IPS-NIHi7 (cell line): ENCODE data around the gene FBL.

Experiments
- DNase-seq: peaks from one replicate; pipeline ENCODE4 v3.0.0; 2012; ENCODE audit warnings: mixed read lengths; ENCODE audit errors: extremely low spot score

FBL gene

GRCh38 chr19:39842693-39843435 is 3.3 kb downstream of the FBL start:
- no peak for DNase-seq

DNA sequence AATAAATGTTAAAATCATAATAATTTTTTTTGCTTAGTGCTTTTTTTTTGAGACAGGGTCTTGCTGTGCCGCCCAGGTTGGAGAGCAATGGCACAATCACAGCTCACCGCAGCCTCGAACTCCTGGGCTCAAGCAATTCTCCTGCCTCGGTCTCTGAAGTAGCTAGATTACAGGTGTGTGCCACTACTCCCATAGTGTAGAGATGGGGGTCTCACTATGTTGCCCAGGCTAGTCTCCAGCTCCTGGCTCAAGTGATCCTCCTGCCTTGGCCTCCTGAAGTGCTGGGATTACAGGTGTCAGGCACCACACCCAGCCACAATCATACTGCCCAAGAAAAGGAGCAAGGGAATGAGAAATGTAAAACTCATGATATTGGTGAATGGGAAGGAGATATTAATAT is 5.1 kb downstream of the FBL start:
- no peak for DNase-seq

- no peak for DNase-seq
Observed at GRCh38 chr19:39840492-39840891, 5.7 kb downstream of the FBL start.

DNA sequence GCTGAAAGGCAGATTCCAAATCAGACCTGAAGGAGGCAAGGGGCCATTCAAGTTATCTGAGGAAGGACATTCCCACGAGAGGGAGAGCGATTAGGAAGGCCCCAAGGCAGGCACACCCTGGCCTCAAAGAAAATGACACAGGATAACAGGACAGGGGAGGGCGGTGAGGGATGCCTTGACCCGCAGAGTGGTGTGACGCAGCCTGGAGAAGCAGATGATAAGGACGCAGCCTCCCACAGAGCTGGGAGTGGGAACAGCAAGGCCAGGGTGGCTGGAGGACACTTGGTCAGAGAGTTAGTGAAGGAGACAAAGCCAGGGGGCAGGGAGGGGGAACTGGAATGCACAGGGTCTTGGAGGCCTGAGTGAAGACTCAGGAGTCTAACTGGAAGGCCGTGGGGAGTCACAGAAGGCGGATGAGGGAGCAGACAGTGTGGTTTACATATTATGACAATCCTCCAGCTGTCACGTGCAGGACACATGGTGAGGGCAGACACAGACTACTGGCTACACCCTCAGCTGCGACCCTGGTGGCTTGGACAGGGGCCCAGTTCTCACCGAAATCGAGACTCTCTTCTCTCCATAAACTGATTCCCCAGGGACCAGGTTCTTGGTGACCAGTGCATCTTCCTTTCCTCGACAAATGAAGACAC is 6.4 kb downstream of the FBL start:
- DNase-seq, result no peak

- no peak for DNase-seq
Observed at GRCh38 chr19:39838569-39838968, 7.6 kb downstream of the FBL start.

GRCh38 chr19:39837978-39838377 is 8.2 kb downstream of the FBL start:
- no peak for DNase-seq

- DNase-seq, result no peak
Observed at GRCh38 chr19:39834287-39834841, 11.8 kb downstream of the FBL start.

DNA sequence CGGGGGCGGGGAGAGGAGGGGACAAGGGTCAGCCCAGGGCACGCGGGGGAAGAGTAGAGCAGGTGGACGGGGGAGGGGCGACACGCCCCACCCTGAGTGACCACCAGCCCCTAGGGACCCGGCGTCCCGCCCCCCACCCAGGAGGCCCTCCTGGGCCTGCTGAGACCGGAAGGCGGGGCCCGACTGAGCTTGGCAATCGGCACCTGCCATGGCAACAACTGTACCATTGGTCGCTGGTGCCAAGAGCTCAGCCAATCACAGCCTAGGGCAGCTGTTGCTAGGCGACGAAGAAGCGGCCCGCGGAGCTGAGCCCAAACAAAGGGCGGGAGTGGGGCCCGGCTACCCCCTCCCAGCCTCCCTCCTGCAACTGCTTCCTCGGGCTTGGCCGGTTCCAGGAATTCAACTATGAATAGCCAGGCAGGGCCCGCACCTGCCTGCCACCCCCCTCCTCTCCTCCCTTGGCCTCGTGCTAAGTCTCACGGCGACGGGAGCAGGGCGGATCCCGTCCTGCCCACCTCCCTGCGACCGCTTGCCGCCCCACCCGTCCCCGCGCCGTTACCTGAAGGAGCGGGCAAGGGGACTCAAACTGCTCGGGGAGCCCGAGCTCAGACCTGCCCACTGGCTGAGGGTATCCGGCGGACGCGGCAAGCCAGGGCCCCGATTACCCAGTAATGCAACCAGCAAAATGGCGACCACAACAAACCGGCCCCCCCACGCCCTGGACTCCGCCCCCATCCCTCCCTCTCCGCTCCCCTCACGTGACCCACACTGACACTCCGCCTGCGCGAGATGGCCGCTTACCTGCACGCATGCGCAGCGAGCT is 12.5 kb downstream of the FBL start, which contains the start of gene DYRK1B:
Gene DYRK1B, minus strand, starts transcription at position 699 of the 823 bp plus-strand sequence. CDS start 2,295 bp downstream, outside the sequence.
- peak; percentile 98 for DNase-seq

- no peak for DNase-seq
Observed at GRCh38 chr19:39833160-39833463, 13.1 kb downstream of the FBL start.

- DNase-seq, result no peak
Observed at GRCh38 chr19:39832341-39833083, 13.7 kb downstream of the FBL start.

DNA sequence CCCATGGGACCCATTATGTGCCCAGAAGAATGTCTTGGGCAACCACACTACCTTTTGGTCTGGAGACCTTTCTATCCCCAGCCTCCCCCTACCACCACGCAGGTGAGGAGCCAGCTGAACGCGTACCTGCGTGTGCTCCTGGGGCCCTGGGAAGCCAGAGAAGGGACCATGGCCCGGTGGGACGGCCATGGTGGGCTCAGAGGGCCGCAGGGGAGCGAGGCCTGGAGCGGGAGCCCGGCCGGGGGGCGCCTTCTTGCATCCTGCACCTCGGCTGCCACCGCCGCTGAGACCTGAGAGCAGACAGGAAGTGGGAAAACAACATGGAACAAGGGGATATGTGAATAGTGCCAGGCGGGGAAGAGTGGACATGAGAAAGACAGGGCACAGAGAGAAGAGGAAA is 14.5 kb downstream of the FBL start:
- no peak for DNase-seq

DNA sequence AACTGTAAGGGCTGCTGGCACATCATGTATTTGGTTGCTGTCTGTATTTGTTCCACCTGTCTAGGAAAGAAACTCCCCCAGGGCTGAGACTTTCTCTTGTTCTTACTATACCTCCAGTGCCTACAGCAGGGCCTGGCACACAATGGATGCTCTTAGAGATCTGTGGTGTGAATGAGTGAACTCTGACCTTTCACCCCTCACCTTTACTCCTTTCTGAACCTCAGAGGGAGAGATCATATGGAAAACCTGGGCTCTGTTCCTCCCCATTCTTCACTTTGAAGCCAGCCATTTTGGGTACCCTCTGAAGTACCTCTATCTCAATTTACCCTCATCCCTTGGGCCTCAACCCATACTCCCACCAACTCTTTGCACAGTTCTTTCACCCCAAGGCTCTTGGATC is 15.3 kb downstream of the FBL start:
- no peak for DNase-seq

GRCh38 chr19:39830406-39830805 is 15.8 kb downstream of the FBL start:
- DNase-seq, result no peak

DNA sequence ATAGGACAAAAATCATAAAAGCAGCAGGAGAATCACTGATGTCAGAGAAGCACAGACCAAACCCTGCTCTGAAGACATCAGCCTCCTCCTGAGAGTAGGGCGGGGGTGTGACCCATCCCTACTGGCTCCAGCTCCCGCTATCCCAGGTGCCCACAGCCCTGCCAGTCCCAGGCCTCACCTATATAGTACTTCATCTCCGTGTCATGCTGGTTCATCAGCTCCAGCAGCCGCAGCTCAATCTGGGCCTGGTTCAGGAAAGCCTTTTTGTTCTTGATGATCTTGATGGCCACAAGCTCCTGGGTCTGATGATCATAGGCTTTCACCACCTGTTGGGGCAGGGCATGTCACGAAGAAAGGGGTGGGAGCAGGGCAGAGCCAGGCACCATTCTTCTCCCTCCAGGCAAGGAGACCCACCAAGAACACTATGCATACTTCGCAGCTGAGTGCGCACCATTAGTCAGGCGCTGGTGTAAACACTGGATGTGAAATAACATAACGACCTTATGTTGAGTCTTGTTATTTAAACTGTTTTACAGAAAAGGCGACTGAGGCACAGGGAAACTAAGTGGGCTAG is 16.4 kb downstream of the FBL start:
- no peak for DNase-seq

GRCh38 chr19:39828654-39829032 is 17.5 kb downstream of the FBL start:
- DNase-seq, result no peak

DNA sequence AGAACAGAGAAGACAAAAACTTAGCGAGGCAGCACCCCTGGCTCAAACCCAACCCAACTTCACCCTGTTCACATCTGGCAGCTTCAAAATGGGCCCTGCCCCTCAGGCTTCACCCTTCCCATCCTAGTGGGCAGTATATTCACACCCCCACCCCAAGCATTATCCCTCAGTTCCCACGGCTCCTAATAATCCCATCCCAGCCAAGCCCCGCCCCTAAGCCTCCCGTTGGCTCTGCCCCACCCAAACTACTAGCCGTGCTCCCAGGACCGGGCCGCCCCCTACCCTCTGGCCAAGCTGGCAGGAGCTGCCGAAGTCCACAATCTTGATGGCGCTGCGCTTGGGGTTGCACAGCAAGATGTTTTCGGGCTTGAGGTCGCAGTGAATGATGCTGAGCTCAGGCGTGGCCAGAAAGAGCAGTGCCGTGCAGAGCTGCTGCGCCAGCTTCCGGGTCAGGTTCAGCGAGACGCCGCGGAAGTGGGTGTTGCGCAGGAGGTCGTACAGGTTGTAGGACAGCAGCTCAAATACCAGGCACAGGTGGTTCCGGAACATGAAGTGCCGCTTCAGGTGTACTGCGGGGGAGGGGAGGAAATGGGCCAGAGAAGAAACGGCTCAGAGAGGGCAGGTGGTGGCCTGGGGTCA is 18.0 kb downstream of the FBL start:
- no peak for DNase-seq

DNA sequence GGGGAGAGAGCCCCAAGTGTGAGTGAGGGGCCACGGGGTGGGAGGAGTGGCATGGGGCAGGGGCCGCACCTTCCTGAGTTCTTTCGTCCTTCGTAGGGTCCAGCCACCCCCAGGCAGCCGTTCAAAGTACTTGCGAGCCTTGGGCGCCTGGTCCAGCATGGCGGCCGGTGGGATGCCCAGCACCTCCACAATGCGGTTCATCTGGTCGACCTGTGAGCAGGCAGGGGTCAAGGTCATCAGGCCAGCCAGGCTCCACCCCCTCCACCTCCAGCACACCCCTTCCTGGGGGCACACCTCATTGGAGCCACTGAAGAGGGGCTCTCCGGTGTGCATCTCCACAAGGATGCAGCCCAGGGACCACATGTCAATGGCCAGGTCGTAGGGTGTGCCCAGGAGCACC is 19.0 kb downstream of the FBL start:
- no peak for DNase-seq

DNA sequence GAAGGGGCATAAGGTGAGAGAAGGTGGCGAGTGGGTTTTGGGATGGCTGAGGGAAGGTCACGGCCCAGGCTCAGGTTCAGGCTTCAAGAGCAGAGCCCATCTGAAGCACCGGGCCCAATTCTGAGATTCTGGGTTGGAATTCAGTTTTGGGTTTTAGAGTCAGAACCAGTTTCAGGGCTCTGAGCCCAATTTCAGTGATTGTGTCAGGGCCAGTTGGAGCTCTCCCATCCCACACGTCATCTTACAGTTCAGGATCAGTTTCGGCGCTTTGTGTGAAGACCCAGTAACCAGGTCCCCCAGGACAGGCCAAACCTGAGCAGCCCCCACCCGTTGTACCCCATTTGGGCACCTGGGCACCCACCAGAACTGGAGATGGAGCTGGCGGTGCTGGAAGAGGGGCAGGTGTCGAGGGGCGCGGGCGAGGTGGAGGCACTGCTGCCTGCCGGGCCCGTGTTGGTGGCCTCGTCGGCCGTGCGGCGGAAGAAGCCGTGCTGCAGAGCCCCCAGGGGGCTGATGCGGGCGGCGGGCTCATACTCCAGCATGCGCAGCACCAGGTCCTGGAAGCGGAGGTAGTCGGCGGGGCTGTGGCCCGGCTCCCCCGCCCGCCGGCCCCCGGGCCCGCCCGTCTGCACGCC is 19.8 kb downstream of the FBL start:
- DNase-seq, result no peak

GRCh38 chr19:39825531-39826076 is 20.6 kb downstream of the FBL start:
- DNase-seq, result no peak

DNA sequence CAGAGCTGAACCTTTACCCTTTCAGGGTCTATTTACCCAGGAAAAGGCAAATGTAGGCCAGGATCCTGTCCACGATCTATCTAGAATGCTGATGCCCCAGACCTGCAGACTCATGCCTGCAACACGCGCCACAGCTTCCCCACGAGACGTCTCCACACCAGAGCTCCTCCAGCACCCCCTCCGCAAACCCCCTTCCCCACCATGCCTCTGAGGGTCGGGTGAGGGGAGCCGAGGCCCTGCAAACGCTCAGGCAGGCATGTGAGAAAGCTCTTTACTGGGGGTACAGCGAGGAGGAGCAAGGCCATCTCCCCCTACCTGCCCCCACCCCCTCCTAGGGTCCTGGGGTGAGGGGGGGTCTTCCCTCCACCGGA is 21.1 kb downstream of the FBL start:
- no peak for DNase-seq
